ENCODE data around the gene ZDHHC3.

GRCh38 chr3:45002720-45003119 is 26.7 kb upstream of the ZDHHC3 start:
- TF ChIP-seq CTCF (IDR thresholded peaks at IDR 0.05) (no peak), POLR2A (IDR thresholded peaks at IDR 0.05) (no peak), POLR2AphosphoS5 (IDR thresholded peaks at IDR 0.05) (no peak), EP300 (IDR thresholded peaks at IDR 0.05) (no peak)
